Mesendoderm (in vitro differentiated cells): ENCODE results near the gene PSMD8.
A peak's percentile ranks its signal among the peaks of the same experiment; 100 is the strongest.

Experiments used
- DNase-seq: peaks from one replicate; pipeline ENCODE4 v3.0.0; 2013
- H2AK5ac ChIP-seq: 2 replicates; pipeline ENCODE4 v1.6.1; 2013; ENCODE audit warnings: low read length, inconsistent platforms
- H2BK120ac ChIP-seq: 2 replicates; pipeline ENCODE4 v1.6.1; 2013; ENCODE audit warnings: low read depth, mild to moderate bottlenecking, low read length, moderate library complexity, mixed read lengths
- H2BK15ac ChIP-seq: replicated peaks from 2 replicates; pipeline ENCODE4 v1.6.1; 2013; ENCODE audit warnings: low read depth, mild to moderate bottlenecking, moderate library complexity
- H2BK5ac ChIP-seq: 2 replicates; pipeline ENCODE4 v1.6.1; 2013; ENCODE audit warnings: low read length, inconsistent platforms
- H3K18ac ChIP-seq: 2 replicates; pipeline ENCODE4 v1.6.1; 2013; ENCODE audit warnings: mild to moderate bottlenecking, low read length, mixed read lengths
- H3K23ac ChIP-seq: one replicate; pipeline ENCODE4 v1.6.1; 2013; ENCODE audit warnings: low read length
- H3K27ac ChIP-seq: 2 replicates; pipeline ENCODE4 v1.5.1; 2013; ENCODE audit warnings: low read depth, mild to moderate bottlenecking, inconsistent platforms, low read length, moderate library complexity
- H3K27me3 ChIP-seq: 2 replicates; pipeline ENCODE4 v1.6.1; 2013; ENCODE audit warnings: low read length, control low read depth, mild to moderate bottlenecking, inconsistent platforms; ENCODE audit not compliant: insufficient read depth, poor library complexity
- H3K36me3 ChIP-seq: 2 replicates; pipeline ENCODE4 v1.6.1; 2013; ENCODE audit warnings: low read length, inconsistent platforms; ENCODE audit not compliant: control insufficient read depth, insufficient read depth
- H3K4ac ChIP-seq: one replicate; pipeline ENCODE4 v1.6.1; 2013; ENCODE audit warnings: low read depth, mild to moderate bottlenecking, low read length, moderate library complexity
- H3K4me1 ChIP-seq: 2 replicates; pipeline ENCODE4 v1.6.1; 2013; ENCODE audit warnings: low read depth, low read length, inconsistent platforms; ENCODE audit not compliant: control insufficient read depth
- H3K4me2 ChIP-seq: 2 replicates; pipeline ENCODE4 v1.6.1; 2013; ENCODE audit warnings: low read length
- H3K4me3 ChIP-seq: 2 replicates; pipeline ENCODE4 v1.5.1; 2013; ENCODE audit warnings: mild to moderate bottlenecking, low read length
- H3K56ac ChIP-seq: one replicate; pipeline ENCODE4 v1.6.1; 2013; ENCODE audit warnings: low read length
- H3K79me1 ChIP-seq: 2 replicates; pipeline ENCODE4 v1.6.1; 2013; ENCODE audit warnings: low read length, inconsistent platforms
- H3K79me2 ChIP-seq: 2 replicates; pipeline ENCODE4 v1.6.1; 2013; ENCODE audit warnings: mild to moderate bottlenecking, low read length; ENCODE audit not compliant: control insufficient read depth, insufficient read depth
- H3K9ac ChIP-seq: 2 replicates; pipeline ENCODE4 v1.6.1; 2013; ENCODE audit warnings: low read length, inconsistent platforms
- H4K5ac ChIP-seq: one replicate; pipeline ENCODE4 v1.6.1; 2013; ENCODE audit warnings: low read length
- H4K8ac ChIP-seq: one replicate; pipeline ENCODE4 v1.6.1; 2013; ENCODE audit warnings: low read depth, mild to moderate bottlenecking, control low read depth, low read length, moderate library complexity
- WGBS: extraction: QIAGEN DNeasy Blood & Tissue Kit; methylation state at CpG from one replicate; pipeline ENCODE4 v1.1.7; 2013; ENCODE audit warnings: low lambda C conversion rate, missing lambda C conversion rate; ENCODE audit not compliant: insufficient coverage; ENCODE audit errors: extremely low coverage; 5-methylcytosine and 5-hydroxymethylcytosine counted together

PSMD8 gene

DNA sequence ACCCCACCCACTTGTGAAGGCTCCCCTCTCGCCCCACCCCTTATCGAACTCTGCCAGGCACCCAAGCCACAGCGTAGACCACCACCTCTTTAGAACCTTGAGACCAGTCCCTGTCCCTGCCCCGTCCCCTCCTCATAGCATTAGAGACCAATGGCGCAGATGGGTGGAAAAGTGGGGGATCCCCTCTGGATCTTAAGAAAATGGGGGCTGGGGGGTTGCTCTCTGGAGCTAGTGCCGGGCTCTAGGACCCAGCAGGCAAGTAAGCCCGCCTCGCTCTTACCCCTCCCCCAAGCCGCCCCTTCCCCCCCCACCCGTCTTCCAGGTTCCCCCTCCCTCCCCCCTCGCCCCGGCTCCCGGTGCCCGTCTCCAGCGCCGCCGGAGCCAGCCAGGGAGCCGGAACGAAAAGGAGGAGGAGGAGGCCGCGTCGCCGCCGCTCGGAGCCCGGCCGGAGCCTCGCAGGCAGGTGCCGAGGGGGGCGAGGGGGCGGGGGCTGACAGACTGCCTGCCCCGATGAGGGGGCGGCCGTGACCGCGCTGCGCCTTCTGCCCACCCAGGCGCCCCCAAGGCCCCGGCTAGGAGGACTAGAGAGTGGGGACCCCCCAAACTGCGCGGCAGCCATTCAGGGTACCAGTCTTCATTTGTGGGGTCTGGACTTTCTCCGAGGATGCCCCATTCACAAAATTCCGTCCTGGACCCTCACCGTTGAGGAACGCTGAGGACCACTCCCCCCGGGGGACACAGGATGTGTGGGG is 14.2 kb downstream of the PSMD8 start, which contains the start of gene SPRED3:
TSS of gene SPRED3 (plus strand) at position 349 of the 752 bp plus-strand sequence. CDS start 1,606 bp downstream, outside the sequence.
- peak within 1 kb of the TSS; percentile 98 for H3K4me2 ChIP-seq
- peak within 1 kb of the TSS; percentile 60 for H3K4me3 ChIP-seq
- no peak within 1 kb of the TSS for H4K8ac ChIP-seq
- H3K27ac ChIP-seq, result peak within 1 kb of the TSS; percentile 19
- no peaks in the 10 kb centered on the region for H3K27me3 ChIP-seq
- H3K4me1 ChIP-seq, result peaks cover 3% of the 10 kb centered on the region
- no peak within 1 kb of the TSS for H4K5ac ChIP-seq
- no peak within 1 kb of the TSS for H2BK5ac ChIP-seq
- no peaks in the 10 kb centered on the region for H3K79me2 ChIP-seq
- H2AK5ac ChIP-seq, result no peak within 1 kb of the TSS
- H3K36me3 ChIP-seq, result no peaks in the 10 kb centered on the region
- H3K56ac ChIP-seq, result peak within 1 kb of the TSS; percentile 84
- H3K4ac ChIP-seq, result no peak within 1 kb of the TSS
- no peak within 1 kb of the TSS for H2BK120ac ChIP-seq
- no peaks in the 10 kb centered on the region for H3K79me1 ChIP-seq
- H3K9ac ChIP-seq, result peak within 1 kb of the TSS; percentile 78
- peak within 1 kb of the TSS; percentile 69 for H3K18ac ChIP-seq
- H3K23ac ChIP-seq, result no peak within 1 kb of the TSS
- no peak for DNase-seq
- H2BK15ac ChIP-seq, result no peak within 1 kb of the TSS
- WGBS, result no CpG with 5 or more reads among the region's 46 CpGs

DNA sequence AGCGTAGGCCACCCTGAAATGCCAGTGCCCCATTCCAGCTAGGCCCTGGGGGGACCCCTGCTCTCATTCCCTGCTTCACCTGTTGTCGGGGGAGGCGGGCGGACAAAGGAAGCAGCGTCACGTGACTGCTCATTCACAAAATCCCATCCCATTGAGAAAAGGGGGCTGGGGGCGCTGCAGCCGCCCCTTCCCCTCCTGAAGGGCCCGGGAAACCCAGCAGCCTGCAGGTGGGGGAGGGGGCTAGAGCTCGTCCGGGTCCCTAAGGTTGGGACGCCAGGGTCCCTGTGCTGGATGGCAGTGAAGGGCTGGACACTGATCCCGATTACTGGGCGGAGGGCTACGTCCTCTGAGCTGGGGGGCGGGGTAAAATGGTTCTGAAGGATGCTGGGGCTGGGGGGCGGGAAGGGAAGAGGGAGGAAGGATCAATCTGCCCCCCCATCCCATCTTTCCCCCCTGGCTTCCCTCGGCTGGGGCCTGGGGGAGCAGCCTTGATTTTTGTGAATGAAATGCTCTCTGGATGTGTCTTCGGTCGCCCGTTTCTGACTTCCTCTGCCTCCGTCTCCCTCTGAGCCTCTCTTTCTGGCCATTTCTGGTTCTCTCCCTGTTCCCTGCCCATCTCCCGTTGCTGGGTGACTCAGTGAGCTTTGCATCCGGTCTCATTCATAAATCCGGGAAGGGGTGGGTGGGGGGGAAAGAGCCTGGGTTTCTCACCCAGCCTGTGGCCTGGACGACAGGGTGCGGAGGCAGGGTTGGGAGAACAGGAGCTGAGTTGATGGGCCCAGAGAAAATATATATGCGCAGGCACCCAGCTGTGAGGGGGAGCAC is 14.9 kb downstream of the PSMD8 start:
- H3K18ac ChIP-seq, result peak overlapping the region; percentile 69
- no peaks in the 10 kb centered on the region for H3K79me1 ChIP-seq
- no peak overlapping the region for H2BK120ac ChIP-seq
- peak overlapping the region; percentile 84 for H3K56ac ChIP-seq
- H3K23ac ChIP-seq, result no peak overlapping the region
- no peak overlapping the region for H4K5ac ChIP-seq
- no peak overlapping the region for H3K4ac ChIP-seq
- no peak overlapping the region for H4K8ac ChIP-seq
- H3K27me3 ChIP-seq, result no peaks in the 10 kb centered on the region
- H3K4me3 ChIP-seq, result peak overlapping the region; percentile 53
- no peak overlapping the region for H3K27ac ChIP-seq
- no peaks in the 10 kb centered on the region for H3K36me3 ChIP-seq
- H3K79me2 ChIP-seq, result no peaks in the 10 kb centered on the region
- no peak overlapping the region for H2BK5ac ChIP-seq
- H2AK5ac ChIP-seq, result no peak overlapping the region
- no CpG with 5 or more reads among the region's 28 CpGs for WGBS
- DNase-seq, result peak; percentile 67
- H3K9ac ChIP-seq, result peak overlapping the region; percentile 52
- no peak overlapping the region for H2BK15ac ChIP-seq
- H3K4me2 ChIP-seq, result peak overlapping the region; percentile 89
- H3K4me1 ChIP-seq, result peaks cover 6% of the 10 kb centered on the region

DNA sequence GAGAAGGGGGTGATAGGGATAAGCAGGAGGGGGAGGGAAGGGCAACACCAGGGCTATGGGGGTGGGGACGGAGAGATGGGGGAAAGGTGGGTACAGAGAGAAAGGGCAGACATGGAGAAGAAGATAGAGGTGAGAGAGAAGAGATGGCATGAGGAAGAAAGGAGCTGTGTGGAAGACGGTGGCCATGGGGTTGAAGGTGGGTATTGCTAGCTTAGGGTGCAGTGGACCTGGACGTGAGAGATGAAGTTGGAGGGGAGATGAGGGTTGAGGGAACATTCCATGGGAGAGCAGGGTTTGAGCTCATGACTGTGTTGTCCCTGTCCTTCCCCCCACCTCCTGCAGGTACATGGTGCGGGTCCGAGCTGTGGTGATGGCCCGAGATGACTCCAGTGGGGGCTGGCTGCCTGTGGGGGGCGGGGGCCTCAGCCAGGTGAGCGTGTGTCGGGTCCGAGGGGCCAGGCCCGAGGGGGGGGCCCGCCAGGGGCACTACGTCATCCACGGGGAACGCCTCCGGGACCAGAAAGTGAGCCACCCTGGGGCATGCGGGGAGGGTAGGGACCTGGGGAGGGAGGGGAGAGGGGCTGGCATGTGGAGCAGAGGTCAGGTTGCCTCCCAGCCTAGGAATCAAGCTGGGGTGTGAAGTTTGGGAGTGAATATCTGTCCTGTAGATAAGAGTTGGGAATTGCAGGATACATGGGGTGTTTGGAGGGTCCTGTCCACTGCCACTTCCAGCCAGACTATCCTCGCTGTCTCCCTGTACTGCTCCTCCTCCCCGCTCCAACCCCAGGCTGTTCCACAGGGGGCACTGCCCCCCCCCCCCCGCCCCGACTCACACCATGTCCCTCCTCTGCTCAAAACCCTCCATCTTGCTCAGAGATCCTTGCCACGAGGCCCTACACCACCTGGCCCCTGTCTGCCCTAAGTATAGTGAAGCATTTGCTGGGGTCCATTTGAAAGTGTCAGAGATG is 15.9 kb downstream of the PSMD8 start:
- Histone ChIP-seq H4K8ac (no peak overlapping the region), H3K4me2 (peak overlapping the region; percentile 38), H2BK120ac (no peak overlapping the region), H3K79me1 (no peaks in the 10 kb centered on the region), H3K4me1 (peaks cover 6% of the 10 kb centered on the region), H3K36me3 (no peaks in the 10 kb centered on the region), H2AK5ac (peak overlapping the region; percentile 95), H3K4me3 (no peak overlapping the region), H4K5ac (no peak overlapping the region), H2BK15ac (no peak overlapping the region), H3K23ac (no peak overlapping the region), H3K27me3 (no peaks in the 10 kb centered on the region), H3K79me2 (no peaks in the 10 kb centered on the region), H3K9ac (peak overlapping the region; percentile 47), H2BK5ac (peak overlapping the region; percentile 45), H3K56ac (peak overlapping the region; percentile 50), H3K4ac (no peak overlapping the region), H3K27ac (no peak overlapping the region), H3K18ac (peak overlapping the region; percentile 1)
- DNase-seq, result peak; percentile 57
- no CpG with 5 or more reads among the region's 22 CpGs for WGBS

DNA sequence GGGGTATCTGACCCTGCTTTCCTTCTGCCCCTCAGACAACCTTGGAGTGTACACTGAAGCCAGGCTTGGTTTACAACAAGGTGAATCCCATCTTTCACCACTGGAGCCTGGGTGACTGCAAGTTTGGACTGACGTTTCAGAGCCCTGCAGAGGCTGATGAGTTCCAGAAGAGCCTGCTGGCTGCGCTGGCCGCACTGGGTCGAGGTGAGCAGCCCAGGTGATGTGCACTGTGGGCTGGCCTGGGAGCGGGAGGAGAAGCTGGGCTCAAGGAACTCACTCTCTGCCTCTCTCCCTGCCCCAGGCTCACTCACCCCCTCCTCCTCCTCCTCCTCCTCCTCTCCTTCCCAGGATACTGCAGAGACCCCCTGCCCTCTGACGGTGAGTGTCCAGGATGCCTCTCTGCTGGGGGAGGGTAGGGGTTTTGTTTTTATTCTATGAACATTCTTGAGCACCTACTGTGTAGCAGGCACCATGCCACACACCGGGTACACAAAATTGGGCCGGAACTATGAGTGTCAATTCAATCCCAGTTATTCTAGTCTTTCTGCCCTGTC is 17.6 kb downstream of the PSMD8 start:
- Histone ChIP-seq H3K79me1 (no peaks in the 10 kb centered on the region), H3K79me2 (no peaks in the 10 kb centered on the region), H3K27me3 (no peaks in the 10 kb centered on the region), H4K5ac (no peak overlapping the region), H3K23ac (no peak overlapping the region), H3K18ac (no peak overlapping the region), H3K4me1 (peaks cover 6% of the 10 kb centered on the region), H3K4me2 (no peak overlapping the region), H3K4me3 (no peak overlapping the region), H3K9ac (no peak overlapping the region), H3K4ac (no peak overlapping the region), H2BK5ac (no peak overlapping the region), H3K36me3 (no peaks in the 10 kb centered on the region), H3K27ac (no peak overlapping the region), H2BK15ac (no peak overlapping the region), H3K56ac (no peak overlapping the region), H2BK120ac (no peak overlapping the region), H2AK5ac (no peak overlapping the region), H4K8ac (no peak overlapping the region)
- no CpG with 5 or more reads among the region's 8 CpGs for WGBS
- no peak for DNase-seq

DNA sequence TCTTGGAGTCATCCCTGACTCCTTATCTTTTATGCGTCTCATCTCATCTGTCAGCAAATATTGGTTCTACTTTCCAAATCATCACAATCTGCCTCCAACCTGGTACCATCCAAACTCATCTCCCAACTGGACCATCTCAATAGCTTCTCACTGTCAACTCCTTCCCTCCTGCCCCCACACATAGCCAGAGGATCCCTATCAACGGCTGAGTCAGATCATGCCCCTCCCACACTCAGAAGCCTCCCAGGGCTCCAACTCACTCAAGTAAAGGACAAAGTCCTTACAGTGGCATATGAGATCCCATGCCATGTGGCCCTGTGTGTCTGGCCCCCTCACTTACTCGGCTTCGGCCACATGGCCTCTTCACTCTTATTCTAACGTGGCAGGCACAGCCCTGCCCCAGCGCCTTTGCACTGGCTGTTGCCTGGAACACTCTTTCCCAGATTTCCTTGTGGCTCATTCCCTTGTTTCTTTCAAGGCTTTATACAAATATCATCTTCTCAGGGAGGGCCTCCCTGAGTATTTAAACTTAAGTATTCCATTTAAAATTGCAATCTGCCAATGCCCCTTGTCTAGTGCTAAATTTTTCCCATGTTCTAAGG is 18.4 kb downstream of the PSMD8 start:
- Histone ChIP-seq H3K36me3 (no peaks in the 10 kb centered on the region), H4K8ac (no peak overlapping the region), H4K5ac (no peak overlapping the region), H3K27me3 (no peaks in the 10 kb centered on the region), H3K18ac (no peak overlapping the region), H3K9ac (no peak overlapping the region), H3K4me3 (no peak overlapping the region), H3K4ac (no peak overlapping the region), H3K56ac (no peak overlapping the region), H2BK5ac (no peak overlapping the region), H2BK120ac (no peak overlapping the region), H3K79me2 (no peaks in the 10 kb centered on the region), H3K27ac (no peak overlapping the region), H3K4me1 (peaks cover 6% of the 10 kb centered on the region), H2AK5ac (no peak overlapping the region), H3K79me1 (no peaks in the 10 kb centered on the region), H3K4me2 (no peak overlapping the region), H3K23ac (no peak overlapping the region), H2BK15ac (no peak overlapping the region)
- DNase-seq, result peak; percentile 26
- WGBS, result no CpG with 5 or more reads among the region's 6 CpGs
